AG10803 (cell line): Measurements from ENCODE around the gene DLL4.
A peak's percentile ranks its signal among the peaks of the same experiment; 100 is the strongest.

Experiments used
- DNase-seq: peaks from one replicate; pipeline ENCODE4 v3.0.0; 2010; ENCODE audit warnings: low read depth
- H3K4me3 ChIP-seq: 2 replicates; pipeline ENCODE4 v1.5.1; 2011; ENCODE audit warnings: mild to moderate bottlenecking, low read length, control low read depth
- TF ChIP-seq, protein P1 (sequence below): conservative IDR thresholded peaks from 2 replicates; pipeline ENCODE4 v1.5.1; 2011; ENCODE audit warnings: mild to moderate bottlenecking, low read length, control low read depth, inconsistent platforms

DLL4 gene

DNA sequence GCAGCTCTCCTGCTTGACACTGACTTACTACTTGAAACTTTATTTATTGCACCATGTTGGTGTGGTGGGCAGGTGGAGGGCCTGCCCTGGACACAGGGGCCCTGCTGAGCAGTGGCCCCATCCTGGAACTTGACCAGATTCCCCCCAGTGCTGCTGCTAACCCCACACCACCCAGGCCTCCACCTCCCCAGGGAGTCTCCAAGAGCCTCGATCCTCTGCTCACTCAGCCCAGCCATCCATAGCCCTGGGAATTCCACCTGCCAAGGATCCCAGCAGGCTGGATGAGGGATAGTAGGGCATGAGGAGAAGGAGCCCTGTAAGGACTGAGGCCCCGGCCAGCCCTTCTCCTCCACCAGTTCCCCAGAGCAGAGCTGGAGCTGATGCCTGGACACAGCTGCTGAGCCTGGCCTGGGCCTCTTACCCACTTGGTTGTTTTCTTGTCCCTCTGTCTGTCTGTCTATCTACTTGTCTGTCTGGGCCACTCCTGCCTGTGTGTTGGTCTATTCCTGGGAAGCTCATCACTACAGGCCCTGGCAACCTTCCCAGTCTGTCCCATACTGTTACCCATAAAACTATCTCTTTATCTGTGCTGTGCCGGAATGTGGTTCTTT is 26.9 kb downstream of the DLL4 start:
- no peak for DNase-seq
- peak overlapping the region; percentile 98 for H3K4me3 ChIP-seq
- TF ChIP-seq, protein P1, sequence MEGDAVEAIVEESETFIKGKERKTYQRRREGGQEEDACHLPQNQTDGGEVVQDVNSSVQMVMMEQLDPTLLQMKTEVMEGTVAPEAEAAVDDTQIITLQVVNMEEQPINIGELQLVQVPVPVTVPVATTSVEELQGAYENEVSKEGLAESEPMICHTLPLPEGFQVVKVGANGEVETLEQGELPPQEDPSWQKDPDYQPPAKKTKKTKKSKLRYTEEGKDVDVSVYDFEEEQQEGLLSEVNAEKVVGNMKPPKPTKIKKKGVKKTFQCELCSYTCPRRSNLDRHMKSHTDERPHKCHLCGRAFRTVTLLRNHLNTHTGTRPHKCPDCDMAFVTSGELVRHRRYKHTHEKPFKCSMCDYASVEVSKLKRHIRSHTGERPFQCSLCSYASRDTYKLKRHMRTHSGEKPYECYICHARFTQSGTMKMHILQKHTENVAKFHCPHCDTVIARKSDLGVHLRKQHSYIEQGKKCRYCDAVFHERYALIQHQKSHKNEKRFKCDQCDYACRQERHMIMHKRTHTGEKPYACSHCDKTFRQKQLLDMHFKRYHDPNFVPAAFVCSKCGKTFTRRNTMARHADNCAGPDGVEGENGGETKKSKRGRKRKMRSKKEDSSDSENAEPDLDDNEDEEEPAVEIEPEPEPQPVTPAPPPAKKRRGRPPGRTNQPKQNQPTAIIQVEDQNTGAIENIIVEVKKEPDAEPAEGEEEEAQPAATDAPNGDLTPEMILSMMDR: no peak

DNA sequence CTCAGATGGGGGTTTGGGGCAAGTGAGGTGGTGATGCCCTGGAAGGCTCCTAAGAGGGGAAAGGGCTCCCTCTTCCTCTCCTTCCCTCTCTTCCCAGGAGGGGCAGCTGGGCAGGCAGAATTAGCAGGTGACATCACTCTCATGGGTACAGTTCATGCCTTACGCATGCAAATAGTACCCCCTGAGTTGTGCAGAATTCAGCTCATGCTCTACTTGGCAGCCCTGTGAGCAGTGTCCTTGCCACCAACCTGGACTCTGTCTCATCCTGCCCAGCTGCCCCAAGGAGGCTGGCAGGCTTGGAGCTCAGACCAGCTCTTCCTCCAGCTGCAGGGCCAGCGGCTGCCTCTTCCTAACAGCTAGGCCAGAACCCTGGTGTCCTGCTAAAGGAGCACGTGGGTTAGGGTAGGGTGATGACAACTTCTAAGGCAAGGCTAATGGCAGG is 27.4 kb downstream of the DLL4 start:
- peak overlapping the region; percentile 98 for H3K4me3 ChIP-seq
- TF ChIP-seq, protein P1: no peak
- DNase-seq: no peak

DNA sequence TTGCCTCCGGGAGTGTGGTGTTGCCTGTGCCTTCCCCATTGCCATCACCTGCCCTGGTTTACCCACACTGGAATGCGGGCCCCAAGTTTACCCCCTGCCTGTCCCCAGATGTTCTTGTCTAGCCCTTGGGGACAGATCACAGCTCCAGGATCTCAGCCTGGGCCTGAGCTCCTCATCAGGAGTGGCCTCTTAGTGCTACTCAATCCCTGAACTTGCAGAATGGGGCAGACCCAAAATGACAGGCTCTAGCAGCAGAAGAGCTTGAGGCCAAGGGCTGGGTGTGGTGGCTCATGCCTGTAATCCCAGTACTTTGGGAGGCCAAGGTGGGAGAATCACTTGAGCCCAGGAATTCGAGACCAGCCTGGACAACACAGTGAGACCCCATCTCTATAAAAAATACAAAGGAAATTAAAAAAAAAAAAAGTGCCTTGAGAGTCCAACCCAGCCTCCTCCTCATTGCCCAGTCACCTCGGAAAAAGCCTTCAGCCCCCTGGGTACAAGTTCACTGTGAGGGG is 28.0 kb downstream of the DLL4 start:
- 0 out of 2 replicates have a peak overlapping the region, but pooled peaks have one; percentile 98 for H3K4me3 ChIP-seq
- TF ChIP-seq, protein P1: no peak
- DNase-seq: no peak

DNA sequence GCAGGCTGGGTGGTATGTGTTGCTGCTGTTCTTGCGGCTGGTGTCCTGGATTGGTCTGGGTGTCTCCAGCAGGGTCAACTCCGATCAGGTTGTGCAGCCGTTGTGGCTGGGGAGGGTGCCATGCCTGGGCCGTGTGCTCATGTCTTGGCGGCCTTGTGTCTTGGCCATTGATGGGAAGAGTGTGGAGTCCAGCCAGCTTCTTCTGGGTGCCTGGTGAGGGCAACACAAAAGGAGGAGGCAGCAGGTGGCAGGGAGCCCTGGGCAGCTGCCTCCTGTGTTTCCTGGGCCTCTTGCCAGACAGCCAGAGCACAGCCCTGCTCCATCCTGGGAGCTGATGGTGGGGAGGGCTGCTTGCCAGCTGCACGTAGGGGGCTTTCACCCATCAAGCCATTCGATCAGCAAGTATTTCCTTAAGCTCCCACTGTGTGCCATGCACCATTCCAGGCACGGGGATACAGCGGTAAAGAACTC is 28.5 kb downstream of the DLL4 start:
- peak; percentile 54 for DNase-seq
- TF ChIP-seq, protein P1: no peak
- no peak overlapping the region for H3K4me3 ChIP-seq

DNA sequence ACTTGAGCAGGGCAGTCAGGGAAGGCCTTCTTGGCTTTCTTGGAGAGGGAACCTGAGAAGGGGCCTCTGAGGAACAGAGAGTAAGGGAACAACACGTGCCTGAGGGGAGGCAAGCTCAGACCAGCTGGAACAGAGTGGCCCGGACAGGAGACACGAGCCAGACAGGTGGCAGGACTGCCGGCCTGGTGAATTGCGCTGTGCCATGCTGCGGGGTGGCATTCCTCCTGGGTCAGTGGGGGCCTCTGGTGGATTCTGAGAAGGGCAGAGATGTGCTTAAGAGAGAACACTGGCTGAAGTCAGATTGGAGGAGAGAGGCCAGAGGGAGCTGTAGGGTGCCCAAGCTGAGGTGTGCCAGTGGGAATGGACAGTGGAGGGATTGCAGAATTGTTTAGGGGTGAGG is 29.0 kb downstream of the DLL4 start:
- H3K4me3 ChIP-seq: no peak overlapping the region
- no peak for DNase-seq
- TF ChIP-seq, protein P1: no peak

DNA sequence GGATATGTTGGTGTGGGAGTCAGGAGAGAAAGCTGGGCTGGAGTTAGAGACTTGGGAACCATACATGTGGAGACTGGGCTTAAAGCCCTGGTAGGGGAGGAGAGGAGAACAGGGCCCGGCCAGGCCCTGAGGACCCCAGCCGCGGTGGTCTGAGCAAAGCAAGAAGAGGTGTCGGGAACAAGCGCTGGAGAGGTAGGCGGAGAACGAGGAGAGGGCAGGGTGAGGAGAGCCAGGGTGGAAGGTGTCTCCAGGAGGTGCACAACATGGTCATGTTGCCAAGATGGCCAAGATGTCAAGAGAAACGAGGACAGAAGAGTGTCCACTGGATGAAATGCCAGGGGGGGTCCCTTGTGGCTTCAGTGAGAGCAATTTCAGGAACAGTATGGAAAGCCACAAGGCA is 29.6 kb downstream of the DLL4 start:
- DNase-seq: no peak
- no peak overlapping the region for H3K4me3 ChIP-seq
- TF ChIP-seq, protein P1: no peak
